Left ventricle myocardium inferior (tissue), 1 donor: Measurements from ENCODE around the gene TMEM52. TPM values are rescaled to one million over a fixed set of nuclear protein-coding genes. Genes with fewer than 3 reads are reported as not detected.

ENCODE experiments used
- DNase-seq: peaks from one replicate; pipeline ENCODE4 v3.0.0-alpha.2; 2020
- H3K27ac ChIP-seq: fragments of 200-600 bp; replicated peaks from 2 replicates; pipeline ENCODE4 v1.8.0; 2021
- H3K27me3 ChIP-seq: fragments of 200-600 bp; 2 replicates; pipeline ENCODE4 v1.8.0; 2021; ENCODE audit warnings: low read depth
- H3K36me3 ChIP-seq: fragments of 200-600 bp; 2 replicates; pipeline ENCODE4 v1.8.0; 2021
- H3K4me1 ChIP-seq: fragments of 200-600 bp; 2 replicates; pipeline ENCODE4 v1.8.0; 2021
- H3K4me3 ChIP-seq: fragments of 200-600 bp; 2 replicates; pipeline ENCODE4 v1.8.0; 2021; ENCODE audit warnings: mild to moderate bottlenecking, moderate library complexity
- H3K9me3 ChIP-seq: fragments of 200-600 bp; replicated peaks from 2 replicates; pipeline ENCODE4 v1.8.0; 2021
- intact Hi-C: fragments of 100-400 bp; cut with micrococcal nuclease; formaldehyde crosslinking; loops from one replicate; pipeline ENCODE4 v1.11.0; 2022
- total RNA-seq: library from RNA; stranded (reverse); fragmentation: NEBNext Ultra II Directional; extraction: Animal tissue kit (Norgen Biotek cat#: 25700); gene quantifications from one replicate; pipeline ENCODE4 v1.2.1, GENCODE V29; 2021
- TF ChIP-seq, protein P1 (sequence below): fragments of 200-600 bp; IDR thresholded peaks from 2 replicates; pipeline ENCODE4 v1.8.0; 2021; ENCODE audit warnings: antibody characterized with exemption, mild to moderate bottlenecking, borderline replicate concordance
- donor health status: DM: no; HTN: yes; CAD: no; lungs with severe emphysema.

TMEM52 gene
- total RNA-seq, 1 donor from 2014 or later, result 0.47 TPM

DNA sequence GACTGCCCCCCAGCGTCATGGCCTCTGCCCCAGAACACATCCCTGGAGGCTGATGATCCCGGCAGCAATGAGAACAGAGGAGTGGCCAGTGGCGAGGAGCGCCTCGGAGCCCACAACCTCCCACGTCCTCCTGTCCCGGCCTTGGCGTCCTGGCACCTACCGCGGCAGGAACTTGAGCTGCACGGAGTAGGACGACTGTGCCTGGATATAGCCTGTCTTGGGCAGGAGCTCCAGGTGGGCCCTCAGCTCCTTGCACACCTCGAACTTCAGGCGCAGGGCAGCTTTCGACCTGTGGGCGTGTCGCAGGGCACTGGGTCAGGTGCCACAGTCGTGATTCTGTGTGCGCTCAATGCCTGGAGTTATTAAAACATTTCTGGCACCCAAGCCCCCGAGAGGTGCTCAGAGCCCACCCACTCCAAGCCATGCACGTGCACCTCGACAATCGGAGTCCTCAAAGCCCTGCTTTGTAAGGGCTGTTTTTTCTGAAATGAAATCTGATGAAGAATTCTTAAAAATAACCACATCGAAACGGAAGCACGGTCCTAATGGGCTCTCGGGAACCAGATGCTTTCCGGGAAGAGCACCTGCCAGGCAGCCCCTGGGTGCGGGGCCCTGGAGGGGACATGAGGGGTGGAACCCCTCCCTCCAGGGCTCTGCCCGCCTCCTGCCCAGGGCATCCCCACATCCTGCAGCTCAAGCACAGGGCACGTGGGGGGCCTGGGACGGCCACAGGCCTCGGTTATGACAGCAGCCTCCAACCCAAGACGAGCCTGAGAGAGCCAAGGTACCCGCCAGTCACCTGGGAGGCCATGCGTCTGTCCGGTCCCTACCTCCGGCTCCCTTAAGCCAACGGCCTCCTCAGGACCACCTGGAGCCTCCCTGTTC lies 23.0 kb upstream of the TMEM52 start:
- intact Hi-C loops, result no loop called here
- Histone ChIP-seq H3K36me3 (no peaks in the 10 kb centered on the region), H3K9me3 (no peaks in the 10 kb centered on the region), H3K27me3 (peaks cover 68% of the 10 kb centered on the region), H3K4me1 (peaks cover 15% of the 10 kb centered on the region), H3K4me3 (no peak overlapping the region), H3K27ac (no peak overlapping the region)
- TF ChIP-seq, protein P1, sequence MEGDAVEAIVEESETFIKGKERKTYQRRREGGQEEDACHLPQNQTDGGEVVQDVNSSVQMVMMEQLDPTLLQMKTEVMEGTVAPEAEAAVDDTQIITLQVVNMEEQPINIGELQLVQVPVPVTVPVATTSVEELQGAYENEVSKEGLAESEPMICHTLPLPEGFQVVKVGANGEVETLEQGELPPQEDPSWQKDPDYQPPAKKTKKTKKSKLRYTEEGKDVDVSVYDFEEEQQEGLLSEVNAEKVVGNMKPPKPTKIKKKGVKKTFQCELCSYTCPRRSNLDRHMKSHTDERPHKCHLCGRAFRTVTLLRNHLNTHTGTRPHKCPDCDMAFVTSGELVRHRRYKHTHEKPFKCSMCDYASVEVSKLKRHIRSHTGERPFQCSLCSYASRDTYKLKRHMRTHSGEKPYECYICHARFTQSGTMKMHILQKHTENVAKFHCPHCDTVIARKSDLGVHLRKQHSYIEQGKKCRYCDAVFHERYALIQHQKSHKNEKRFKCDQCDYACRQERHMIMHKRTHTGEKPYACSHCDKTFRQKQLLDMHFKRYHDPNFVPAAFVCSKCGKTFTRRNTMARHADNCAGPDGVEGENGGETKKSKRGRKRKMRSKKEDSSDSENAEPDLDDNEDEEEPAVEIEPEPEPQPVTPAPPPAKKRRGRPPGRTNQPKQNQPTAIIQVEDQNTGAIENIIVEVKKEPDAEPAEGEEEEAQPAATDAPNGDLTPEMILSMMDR, result no peak
- no peak for DNase-seq

DNA sequence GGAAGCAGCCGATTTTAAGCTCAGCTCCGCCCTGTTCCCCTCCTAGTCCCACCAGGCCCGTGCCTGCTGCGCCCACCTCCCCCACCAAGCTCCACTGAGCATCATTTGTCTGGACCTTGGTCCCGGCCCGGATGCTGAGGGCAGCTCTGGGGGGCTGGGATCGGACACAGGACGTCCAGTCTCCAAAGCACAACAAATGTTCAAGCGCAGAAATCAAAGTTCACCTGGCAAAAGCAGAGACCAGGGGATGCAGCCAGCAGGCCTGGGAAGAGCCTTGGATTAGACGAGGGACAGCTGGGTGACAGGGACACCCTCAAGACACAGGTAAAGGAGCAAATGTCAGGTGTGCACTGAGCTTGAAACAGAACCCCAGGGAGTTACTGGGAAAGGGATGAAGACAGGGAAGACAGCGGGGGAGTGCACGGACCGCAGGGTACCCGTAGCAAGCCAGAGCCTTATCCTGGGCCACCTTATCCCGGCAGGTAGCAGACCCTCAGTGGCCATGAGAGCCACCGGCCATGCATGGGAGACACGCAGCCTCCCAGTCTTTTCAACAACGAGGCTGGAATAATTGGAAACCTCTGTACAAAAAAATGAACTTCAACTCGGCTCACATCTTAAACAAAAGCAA lies 22.2 kb upstream of the TMEM52 start:
- Histone ChIP-seq H3K27ac (no peak overlapping the region), H3K27me3 (peaks cover 60% of the 10 kb centered on the region), H3K4me1 (peaks cover 7% of the 10 kb centered on the region), H3K4me3 (no peak overlapping the region), H3K36me3 (no peaks in the 10 kb centered on the region), H3K9me3 (no peaks in the 10 kb centered on the region)
- DNase-seq, result no peak
- intact Hi-C loops, result no loop called here
- TF ChIP-seq, protein P1, result no peak

DNA sequence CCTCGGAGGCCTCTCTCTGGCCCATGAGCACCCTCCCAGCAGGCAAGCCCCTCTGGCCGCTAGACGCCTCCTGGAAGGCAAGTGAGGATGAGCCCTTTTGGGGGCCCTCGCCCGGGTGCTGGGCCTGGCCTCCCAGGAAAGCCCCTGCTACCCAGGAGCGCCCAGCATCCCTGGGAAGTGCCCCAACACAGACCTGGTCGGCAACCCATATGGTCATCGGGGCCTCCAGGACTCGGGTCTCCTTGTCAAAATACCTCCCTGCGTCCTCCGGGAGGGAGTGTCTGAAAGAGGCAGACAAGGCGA lies 21.0 kb upstream of the TMEM52 start:
- H3K27me3 ChIP-seq, result peaks cover 51% of the 10 kb centered on the region
- no peak overlapping the region for H3K4me3 ChIP-seq
- intact Hi-C loops, result no loop called here
- H3K27ac ChIP-seq, result no peak overlapping the region
- DNase-seq, result no peak
- no peaks in the 10 kb centered on the region for H3K36me3 ChIP-seq
- peaks cover 6% of the 10 kb centered on the region for H3K4me1 ChIP-seq
- no peaks in the 10 kb centered on the region for H3K9me3 ChIP-seq
- TF ChIP-seq, protein P1, result no peak

- Histone ChIP-seq H3K4me1 (peaks cover 6% of the 10 kb centered on the region), H3K36me3 (no peaks in the 10 kb centered on the region), H3K4me3 (no peak overlapping the region), H3K27ac (no peak overlapping the region), H3K9me3 (no peaks in the 10 kb centered on the region), H3K27me3 (peaks cover 50% of the 10 kb centered on the region)
- DNase-seq, result no peak
- TF ChIP-seq, protein P1, result no peak
- intact Hi-C loops, result no loop called here
Observed at GRCh38 chr1:1939296-1940122, 20.4 kb upstream of the TMEM52 start.

DNA sequence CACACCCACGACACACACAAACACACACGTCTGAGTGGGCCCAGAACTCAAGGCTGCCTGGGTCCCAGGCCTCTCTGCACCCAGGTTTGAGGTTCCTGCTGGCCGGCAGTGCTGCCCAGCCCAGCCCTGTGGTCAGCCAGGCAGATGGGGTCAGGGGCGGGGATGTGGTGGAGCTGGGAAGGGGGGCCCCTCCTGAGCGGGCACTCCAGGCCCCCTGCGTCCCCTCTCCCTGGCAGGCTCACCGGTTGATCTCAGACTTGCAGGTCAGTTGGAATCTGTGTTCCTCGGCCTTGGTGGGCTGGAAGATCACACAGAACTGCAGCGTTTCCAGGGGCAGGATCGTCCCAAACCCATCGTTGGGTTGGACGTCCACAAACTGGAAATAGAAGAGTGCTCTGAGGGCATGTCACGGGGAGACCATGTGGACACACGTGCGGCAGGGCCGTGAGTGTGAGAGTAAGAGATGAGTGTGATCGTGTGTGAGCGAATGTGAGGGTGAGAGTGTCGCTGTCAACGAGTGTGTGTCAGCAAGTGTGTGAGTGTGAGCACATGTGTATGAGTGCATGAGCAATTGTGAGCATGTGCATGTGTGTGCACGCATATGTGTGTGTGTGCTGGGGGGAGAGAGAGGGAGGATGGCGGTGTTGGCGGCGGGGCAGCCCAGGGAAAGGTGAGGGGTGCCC lies 19.7 kb upstream of the TMEM52 start:
- no peak for DNase-seq
- Histone ChIP-seq H3K4me1 (no peaks in the 10 kb centered on the region), H3K27ac (no peak overlapping the region)

More for the DNA sequence above, 19.7 kb upstream of the TMEM52 start:
- Histone ChIP-seq H3K36me3 (no peaks in the 10 kb centered on the region), H3K9me3 (no peaks in the 10 kb centered on the region), H3K27me3 (peaks cover 49% of the 10 kb centered on the region), H3K4me3 (no peak overlapping the region)
- intact Hi-C loops, result no loop called here
- TF ChIP-seq, protein P1, result no peak
